ENCODE data around the gene SPRYD4.
"Not testable (repeated sequence)": the region's sequence is repeated elsewhere in the genome, so short reads cannot be mapped to it uniquely, and the experiment has no call there.

SPRYD4 gene

DNA sequence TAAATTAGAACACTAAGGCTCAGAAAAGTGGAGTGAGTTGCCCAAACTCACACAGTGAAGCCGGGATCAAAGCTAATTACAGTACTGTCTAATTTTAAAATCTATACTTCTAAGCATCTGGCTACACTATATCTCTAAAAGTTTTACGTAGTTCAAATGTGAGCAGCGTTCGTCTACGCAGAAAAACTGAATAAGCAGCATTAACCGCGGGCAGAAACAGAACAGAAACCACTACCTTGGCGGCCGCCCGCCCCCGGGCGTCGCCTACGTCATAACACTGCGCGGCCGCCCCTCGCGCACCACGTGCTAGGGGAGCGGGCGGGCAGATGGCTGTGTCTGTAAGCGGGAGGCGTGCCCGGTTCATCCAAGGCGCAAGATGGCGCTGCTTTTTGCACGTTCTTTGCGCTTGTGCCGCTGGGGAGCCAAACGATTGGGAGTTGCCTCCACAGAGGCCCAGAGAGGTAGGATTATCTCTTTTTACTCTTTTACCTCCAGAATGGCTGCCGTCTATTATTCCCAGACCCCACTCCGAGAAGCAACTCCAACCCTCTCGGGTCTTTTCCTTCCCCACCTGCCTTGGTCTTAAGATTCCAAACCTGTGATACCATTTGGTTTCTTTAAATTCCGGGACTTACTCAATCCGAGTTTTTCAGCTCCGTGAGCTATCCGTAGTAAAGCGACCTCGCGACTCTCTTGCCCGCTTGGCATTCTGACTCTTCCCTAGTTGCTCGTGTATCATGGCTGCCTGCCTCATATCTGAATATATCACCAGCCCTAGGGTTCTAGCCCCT, at the start of gene SPRYD4:
SPRYD4 (plus strand) TSS at position 363 of the 791 bp plus-strand sequence; CDS start at position 377, 14 bp downstream.
- DNase-seq, result peak; percentile 78

- no peak for DNase-seq
Observed at GRCh38 chr12:56420411-56420810, 48.0 kb upstream of the SPRYD4 start.

DNA sequence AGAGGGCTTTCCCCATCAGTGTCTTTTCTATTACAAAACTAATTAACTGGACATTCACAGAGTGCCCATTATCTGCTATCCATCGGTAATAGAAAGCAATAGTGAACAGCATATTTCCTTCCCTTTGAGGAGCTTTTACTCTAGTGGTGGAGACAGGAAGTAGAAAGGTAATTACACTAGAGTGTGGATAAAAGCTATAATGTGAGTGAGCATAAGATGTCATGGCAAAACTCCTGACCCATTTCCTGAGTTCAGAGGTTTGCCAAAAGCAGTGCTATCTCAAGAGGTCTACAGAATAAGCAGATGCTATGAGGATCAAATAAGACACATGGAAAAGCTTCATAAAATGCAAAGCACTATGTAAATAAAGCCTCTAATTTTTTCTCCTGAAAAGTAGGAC, 43.2 kb upstream of the SPRYD4 start:
- no peak for DNase-seq

GRCh38 chr12:56425940-56426438, 42.4 kb upstream of the SPRYD4 start:
- DNase-seq, result no peak

- DNase-seq, result no peak
Observed at GRCh38 chr12:56431288-56431687, 37.1 kb upstream of the SPRYD4 start.

DNA sequence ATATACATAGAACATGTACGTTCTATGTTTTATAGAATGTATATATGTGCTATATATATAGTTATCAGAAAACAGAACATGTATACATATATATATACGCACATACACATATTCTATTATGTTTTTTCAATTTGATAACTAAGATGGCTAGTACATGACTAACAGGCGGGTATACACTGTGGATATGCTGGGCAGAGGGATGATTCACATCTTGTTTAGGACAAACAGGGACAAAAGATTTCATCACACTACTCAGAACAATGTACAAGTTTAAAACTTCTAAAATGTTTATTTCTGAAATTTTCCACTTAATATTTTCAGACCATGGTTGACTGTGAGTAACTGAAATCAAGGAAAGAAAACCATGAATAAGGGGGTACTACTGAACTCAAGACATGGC, 36.5 kb upstream of the SPRYD4 start:
- DNase-seq, result no peak

GRCh38 chr12:56434828-56435227, 33.5 kb upstream of the SPRYD4 start:
- no peak for DNase-seq

- no peak for DNase-seq
Observed at GRCh38 chr12:56437430-56438176, 30.8 kb upstream of the SPRYD4 start.

GRCh38 chr12:56443208-56443607, 25.2 kb upstream of the SPRYD4 start:
- not testable (repeated sequence) for DNase-seq

DNA sequence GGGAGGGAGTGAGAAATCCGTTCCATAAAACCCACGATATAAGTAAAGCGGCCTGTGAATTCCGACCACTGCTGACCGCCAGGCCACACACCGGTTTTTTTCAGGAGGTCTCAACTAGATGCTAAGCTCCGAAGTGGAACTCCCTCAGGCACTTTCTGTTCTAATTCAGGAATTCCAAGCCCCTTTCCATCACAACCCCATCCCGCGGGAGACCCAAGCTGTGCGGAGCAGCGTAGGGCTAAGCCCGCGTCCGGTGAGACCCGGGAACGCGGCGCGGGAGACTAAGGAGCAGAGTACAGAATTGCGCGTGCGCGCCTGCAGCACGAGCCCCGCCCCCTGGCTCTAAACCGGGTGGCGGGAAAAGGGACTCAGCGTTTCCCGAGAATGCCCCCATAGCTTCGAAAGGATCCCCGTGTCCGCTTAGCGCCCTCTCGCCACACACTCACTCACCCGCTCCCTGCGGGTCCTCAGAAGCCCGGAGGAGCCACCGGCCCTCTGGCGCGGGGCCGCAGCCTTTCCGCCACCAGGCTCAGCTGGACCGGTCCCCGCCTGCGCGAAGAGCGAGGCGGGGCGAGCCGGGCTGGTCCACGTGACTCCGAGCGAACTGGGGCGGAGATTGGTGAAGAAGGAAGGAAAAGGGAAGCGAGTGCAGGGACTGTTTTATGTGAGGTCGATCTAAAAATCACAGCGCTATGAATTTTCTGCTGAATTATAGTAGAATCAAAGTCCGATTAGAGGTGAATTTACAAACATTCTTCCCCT, 19.3 kb upstream of the SPRYD4 start, which contains the start of gene TIMELESS:
TIMELESS (minus strand) TSS at position 567 of the 762 bp plus-strand sequence. CDS start 15,256 bp downstream, outside the sequence.
- peak; percentile 70 for DNase-seq

GRCh38 chr12:56449622-56449984, 18.8 kb upstream of the SPRYD4 start:
- no peak for DNase-seq

- DNase-seq, result no peak
Observed at GRCh38 chr12:56450241-56450640, 18.1 kb upstream of the SPRYD4 start.

DNA sequence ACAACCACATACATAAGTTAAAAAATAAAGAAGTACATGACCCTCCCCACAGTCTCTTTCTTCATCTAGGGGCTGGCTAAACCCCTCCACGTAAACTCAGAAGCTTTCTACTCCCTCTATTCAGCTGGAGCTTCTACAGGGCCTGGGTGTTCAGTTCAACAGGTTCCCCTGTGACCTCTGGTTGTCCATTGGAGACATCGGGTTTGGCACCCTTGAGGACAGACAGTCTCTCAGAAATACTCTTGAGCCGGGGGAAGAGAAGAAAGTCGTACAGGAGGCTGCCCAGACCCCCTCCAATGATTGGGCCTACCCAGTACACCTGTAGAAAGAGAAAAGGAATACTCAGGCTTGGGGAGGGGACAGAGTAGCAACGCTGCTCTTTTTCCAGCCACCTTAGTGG, 17.2 kb upstream of the SPRYD4 start:
- DNase-seq, result no peak

GRCh38 chr12:56454557-56454956, 13.8 kb upstream of the SPRYD4 start, which contains the start of gene MIP:
Gene MIP, minus strand, starts transcription at chr12:56454657. Its CDS starts 44 bp downstream, at chr12:56454613.
- no peak for DNase-seq

DNA sequence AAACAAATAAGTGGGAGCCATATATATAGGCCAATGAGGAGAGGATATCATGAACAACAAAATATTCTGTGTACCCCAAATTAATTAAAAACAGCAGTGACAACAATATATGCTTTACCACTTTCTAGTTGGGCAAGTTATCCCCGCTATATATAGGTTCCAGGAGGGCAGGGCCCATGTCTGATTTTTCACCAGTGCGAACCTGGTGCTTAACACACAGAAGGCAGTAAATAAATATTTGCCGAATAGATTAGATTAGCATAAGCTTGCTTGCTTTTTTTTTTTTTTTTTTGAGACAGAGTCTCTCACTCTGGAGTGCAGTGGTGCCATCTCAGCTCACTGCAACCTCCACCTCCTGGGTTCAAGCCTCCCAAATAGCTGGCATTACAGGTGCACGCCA, 10.6 kb upstream of the SPRYD4 start:
- no peak for DNase-seq

DNA sequence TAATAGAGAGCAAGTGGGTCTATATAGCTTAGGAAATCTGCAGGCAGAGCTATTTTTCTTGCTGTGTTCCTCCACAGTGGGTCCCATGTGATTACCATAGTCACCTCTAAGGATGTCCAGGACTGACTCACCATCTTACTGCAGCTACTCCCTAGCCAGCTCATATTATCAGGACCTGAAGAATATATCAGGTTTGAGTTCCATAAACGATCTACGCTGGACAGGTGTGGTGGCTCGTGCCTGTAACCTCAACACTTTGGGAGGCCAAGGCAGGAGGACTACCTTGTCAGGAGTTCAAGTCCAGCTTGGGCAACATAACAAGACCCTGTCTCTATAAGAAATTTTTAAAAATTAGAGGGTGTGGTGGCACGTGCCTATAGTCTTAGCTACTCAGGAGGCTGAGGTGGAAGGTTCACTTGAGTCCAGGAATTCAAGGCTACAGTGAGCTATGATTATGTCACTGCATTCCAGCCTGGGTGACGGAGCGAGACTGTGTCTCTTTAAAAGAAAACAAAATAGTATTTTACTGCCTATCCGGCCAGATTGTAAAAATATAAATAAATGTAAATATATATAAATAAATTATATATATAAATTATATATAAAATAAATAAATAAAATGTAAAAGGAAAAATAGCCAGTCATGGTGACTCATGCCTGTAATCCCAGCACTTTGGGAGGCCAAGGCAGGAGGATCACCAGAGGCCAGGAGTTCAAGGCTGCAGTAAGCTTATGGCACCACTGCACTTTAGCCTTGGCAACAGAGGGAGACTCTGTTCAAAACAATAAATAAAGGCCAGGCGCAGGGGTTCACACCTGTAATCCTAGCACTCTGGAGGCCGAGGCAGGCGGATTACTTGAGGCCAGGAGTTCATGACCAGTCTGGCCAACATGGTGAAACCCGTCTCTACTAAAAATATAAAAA, 6.9 kb upstream of the SPRYD4 start:
- no peak for DNase-seq

DNA sequence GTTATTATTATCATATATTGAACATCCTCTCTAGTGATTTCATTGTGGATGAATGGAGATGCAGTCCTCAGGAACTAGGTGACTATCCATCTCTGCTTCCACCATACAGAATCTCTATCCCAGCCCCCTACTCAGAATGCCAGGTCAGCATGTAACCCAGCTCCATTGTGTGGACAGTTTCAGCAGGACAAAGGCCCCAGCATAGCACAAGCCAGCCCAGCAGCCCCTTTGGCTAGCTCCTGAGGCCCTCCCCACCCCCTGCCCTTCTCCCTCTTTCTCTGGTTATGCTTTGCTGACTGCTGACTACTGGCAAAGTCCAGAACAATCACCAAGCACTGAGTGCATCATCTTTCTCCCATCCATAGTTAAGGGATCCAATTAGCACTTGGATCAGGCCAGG, 5.8 kb upstream of the SPRYD4 start:
- no peak for DNase-seq

- DNase-seq, result no peak
Observed at GRCh38 chr12:56469007-56469930, 891 bp downstream of the SPRYD4 start.

DNA sequence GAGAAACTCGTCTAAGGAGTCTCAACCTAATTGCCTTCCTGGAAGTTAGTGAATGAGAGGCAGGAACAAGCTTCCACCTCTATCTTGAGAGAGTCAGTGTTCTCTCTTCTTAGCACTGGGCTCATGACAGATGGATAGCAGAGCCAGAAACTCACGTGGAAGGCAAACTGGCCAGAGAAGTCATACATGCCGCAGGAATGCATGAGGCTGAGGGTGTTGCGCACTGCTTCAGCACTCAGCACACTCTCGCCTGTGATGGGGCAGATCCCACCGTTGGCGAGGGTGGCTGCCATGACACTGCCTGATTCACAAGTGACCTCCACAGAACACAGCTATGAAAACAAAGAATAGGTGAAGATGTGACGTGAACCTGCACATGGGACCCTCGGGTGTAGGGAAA, 6.0 kb downstream of the SPRYD4 start:
- DNase-seq, result no peak

DNA sequence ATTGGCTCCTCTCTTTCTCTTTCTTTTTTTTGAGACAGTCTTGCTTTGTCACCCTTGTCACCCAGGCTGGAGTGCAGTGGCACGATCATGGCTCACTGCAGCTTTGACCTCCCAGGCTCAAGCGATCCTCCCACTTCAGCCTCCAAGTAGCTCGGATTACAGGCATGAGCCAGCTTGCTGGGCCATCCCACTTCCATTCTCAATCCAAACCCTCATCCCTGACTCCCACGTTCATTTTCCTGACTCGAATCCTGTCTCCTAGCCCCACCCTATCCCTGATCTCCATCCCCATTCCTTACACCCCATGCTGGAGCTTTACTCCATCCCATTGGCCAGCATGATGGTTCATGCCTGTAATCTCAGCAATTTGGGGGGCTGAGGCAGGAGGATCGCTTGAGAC, 7.8 kb downstream of the SPRYD4 start:
- no peak for DNase-seq

GRCh38 chr12:56476972-56477432, 8.6 kb downstream of the SPRYD4 start:
- no peak for DNase-seq

All from DMS79 treated with DMSO at 0.1 percent for 48 hours (cell line).